GM19438 (cell line): ENCODE data around the gene CREBBP.

Experiments used
- ATAC-seq: cut with Tn5 transposase; IDR thresholded peaks from one replicate; pipeline ENCODE4 v1.9.1; 2021; ENCODE audit warnings: low read depth; ENCODE audit not compliant: unreplicated experiment

The CREBBP gene

GRCh38 chr16:3774156-3774767, 106.3 kb downstream of the CREBBP start:
- ATAC-seq, result no peak

- no peak for ATAC-seq
Measured at GRCh38 chr16:3773663-3774062, 106.8 kb downstream of the CREBBP start.

- no peak for ATAC-seq
Measured at GRCh38 chr16:3771513-3771912, 109.0 kb downstream of the CREBBP start.

- no peak for ATAC-seq
Measured at GRCh38 chr16:3770530-3770929, 110.0 kb downstream of the CREBBP start.

GRCh38 chr16:3769942-3770341, 110.6 kb downstream of the CREBBP start:
- no peak for ATAC-seq

- ATAC-seq, result no peak
Measured at GRCh38 chr16:3769013-3769412, 111.5 kb downstream of the CREBBP start.

- no peak for ATAC-seq
Measured at GRCh38 chr16:3767333-3767986, 113.1 kb downstream of the CREBBP start.

- no peak for ATAC-seq
Measured at GRCh38 chr16:3766177-3766576, 114.3 kb downstream of the CREBBP start.

- ATAC-seq, result no peak
Measured at GRCh38 chr16:3764409-3764808, 116.1 kb downstream of the CREBBP start.

GRCh38 chr16:3762107-3762750, 118.3 kb downstream of the CREBBP start:
- ATAC-seq, result no peak

- ATAC-seq, result no peak
Measured at GRCh38 chr16:3761375-3762106, 119.0 kb downstream of the CREBBP start.

- no peak for ATAC-seq
Measured at GRCh38 chr16:3760518-3760917, 120.0 kb downstream of the CREBBP start.

- ATAC-seq, result no peak
Measured at GRCh38 chr16:3759736-3760135, 120.8 kb downstream of the CREBBP start.

GRCh38 chr16:3756113-3756512, 124.4 kb downstream of the CREBBP start:
- ATAC-seq, result no peak

- no peak for ATAC-seq
Measured at GRCh38 chr16:3755249-3755648, 125.3 kb downstream of the CREBBP start.

- no peak for ATAC-seq
Measured at GRCh38 chr16:3754772-3755171, 125.7 kb downstream of the CREBBP start.

- ATAC-seq, result no peak
Measured at GRCh38 chr16:3754081-3754703, 126.3 kb downstream of the CREBBP start.

- ATAC-seq, result no peak
Measured at GRCh38 chr16:3752984-3753383, 127.5 kb downstream of the CREBBP start.

- no peak for ATAC-seq
Measured at GRCh38 chr16:3751878-3752277, 128.6 kb downstream of the CREBBP start.

- ATAC-seq, result no peak
Measured at GRCh38 chr16:3748307-3748706, 132.2 kb downstream of the CREBBP start.
